ENCODE data around the gene CDCA7. TPM values are rescaled to one million over a fixed set of nuclear protein-coding genes. Genes with fewer than 3 reads are reported as not detected.

The CDCA7 gene
- total RNA-seq: 29.3 and 33.8 TPM in 2 replicates

GRCh38 chr2:173354582-173355131 lies at the start of gene CDCA7:
Gene CDCA7, plus strand, starts transcription at chr2:173354872. Its CDS starts 92 bp downstream, at chr2:173354964.

